ENCODE measurements around the gene DOK1. TPM values are rescaled to one million over a fixed set of nuclear protein-coding genes. Genes with fewer than 3 reads are reported as not detected.
A peak's percentile ranks its signal among the peaks of the same experiment; 100 is the strongest.

The DOK1 gene
- total RNA-seq, 1 donor from 2014 or later: 19.3 TPM

DNA sequence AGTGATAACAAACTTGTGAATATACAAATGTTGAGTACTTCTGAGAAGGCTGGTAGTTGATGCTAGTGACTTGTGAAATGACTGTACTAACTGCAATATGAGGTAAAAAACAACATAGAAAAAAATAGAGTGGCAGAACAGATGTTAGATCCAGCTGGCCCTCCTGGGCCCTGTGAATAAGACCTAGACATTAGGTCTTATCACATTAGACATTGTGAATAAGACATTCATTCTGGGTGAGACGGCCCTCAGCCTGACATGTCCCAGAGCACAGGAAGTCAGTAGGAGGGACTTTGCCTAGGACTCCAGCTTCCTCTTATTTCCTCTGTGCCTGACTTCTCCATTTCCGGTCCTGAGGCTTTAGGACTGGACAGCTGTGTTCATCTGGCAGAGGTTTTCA lies 22.9 kb downstream of the DOK1 start:
- no peaks in the 10 kb centered on the region for H4K20me1 ChIP-seq (ENCODE audit: insufficient read depth, low read length)
- H2AFZ ChIP-seq (ENCODE audit: low read depth, low read length): peak overlapping the region; percentile 53
- Mint-ChIP-seq H3K36me3 (ENCODE audit: low read depth, unreplicated experiment) (peaks cover 1% of the 10 kb centered on the region), H3K9me3 (ENCODE audit: unreplicated experiment) (no peaks in the 10 kb centered on the region), H3K4me3 (ENCODE audit: unreplicated experiment) (no peak overlapping the region), H3K27me3 (ENCODE audit: low read depth, unreplicated experiment) (no peaks in the 10 kb centered on the region), H3K4me1 (ENCODE audit: low read depth, unreplicated experiment) (peaks cover 13% of the 10 kb centered on the region), H3K27ac (ENCODE audit: unreplicated experiment) (no peak overlapping the region)
- H3K27ac ChIP-seq (ENCODE audit: low read depth, low read length): no peak overlapping the region
- H3K4me2 ChIP-seq (ENCODE audit: low read length): no peak overlapping the region
- TF ChIP-seq, protein P1, sequence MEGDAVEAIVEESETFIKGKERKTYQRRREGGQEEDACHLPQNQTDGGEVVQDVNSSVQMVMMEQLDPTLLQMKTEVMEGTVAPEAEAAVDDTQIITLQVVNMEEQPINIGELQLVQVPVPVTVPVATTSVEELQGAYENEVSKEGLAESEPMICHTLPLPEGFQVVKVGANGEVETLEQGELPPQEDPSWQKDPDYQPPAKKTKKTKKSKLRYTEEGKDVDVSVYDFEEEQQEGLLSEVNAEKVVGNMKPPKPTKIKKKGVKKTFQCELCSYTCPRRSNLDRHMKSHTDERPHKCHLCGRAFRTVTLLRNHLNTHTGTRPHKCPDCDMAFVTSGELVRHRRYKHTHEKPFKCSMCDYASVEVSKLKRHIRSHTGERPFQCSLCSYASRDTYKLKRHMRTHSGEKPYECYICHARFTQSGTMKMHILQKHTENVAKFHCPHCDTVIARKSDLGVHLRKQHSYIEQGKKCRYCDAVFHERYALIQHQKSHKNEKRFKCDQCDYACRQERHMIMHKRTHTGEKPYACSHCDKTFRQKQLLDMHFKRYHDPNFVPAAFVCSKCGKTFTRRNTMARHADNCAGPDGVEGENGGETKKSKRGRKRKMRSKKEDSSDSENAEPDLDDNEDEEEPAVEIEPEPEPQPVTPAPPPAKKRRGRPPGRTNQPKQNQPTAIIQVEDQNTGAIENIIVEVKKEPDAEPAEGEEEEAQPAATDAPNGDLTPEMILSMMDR (IDR thresholded peaks at IDR 0.05; ENCODE audit: insufficient read depth, low read depth, low read length): no peak
- TF ChIP-seq EZH2 (IDR thresholded peaks at IDR 0.05; ENCODE audit: insufficient read depth, low read length): no peak
- no peak overlapping the region for H3K9ac ChIP-seq (ENCODE audit: low read length)
- H3K36me3 ChIP-seq (ENCODE audit: insufficient read depth, low read length): no peaks in the 10 kb centered on the region
- H3K27me3 ChIP-seq (ENCODE audit: insufficient read depth, low read length): no peaks in the 10 kb centered on the region
- DNase-seq (ENCODE audit: low read depth): no peak
- H3K9me3 ChIP-seq (ENCODE audit: insufficient read depth, low read depth, low read length): no peaks in the 10 kb centered on the region
- H3K79me2 ChIP-seq (ENCODE audit: insufficient read depth, low read length): no peaks in the 10 kb centered on the region
- peaks cover 19% of the 10 kb centered on the region for H3K4me1 ChIP-seq (ENCODE audit: insufficient read depth, low read length)
- FAIRE-seq: no peak
- H3K4me3 ChIP-seq (ENCODE audit: insufficient read depth, low read depth, low read length): no peak overlapping the region

DNA sequence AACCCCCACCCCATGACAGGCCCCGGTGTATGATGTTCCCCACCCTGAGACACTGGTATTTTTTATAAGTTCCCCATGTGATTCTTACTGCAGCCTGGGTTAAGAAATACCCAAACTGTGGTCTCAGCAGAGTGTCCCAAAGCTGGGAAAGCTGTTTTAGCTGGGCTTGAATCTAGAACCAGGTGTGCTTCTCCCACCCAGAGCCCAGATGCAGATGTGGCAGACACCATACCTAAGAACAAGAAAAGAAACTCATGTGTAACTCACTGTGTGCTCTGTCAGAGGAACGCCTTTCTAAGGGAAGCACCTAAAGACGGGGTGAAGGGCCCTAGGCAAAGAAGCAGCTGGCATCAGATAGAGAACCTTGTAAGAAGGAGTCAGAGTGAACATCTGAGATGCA lies 23.9 kb downstream of the DOK1 start:
- TF ChIP-seq EZH2 (IDR thresholded peaks at IDR 0.05; ENCODE audit: insufficient read depth, low read length): no peak
- TF ChIP-seq, protein P1 (IDR thresholded peaks at IDR 0.05; ENCODE audit: insufficient read depth, low read depth, low read length): no peak
- Histone ChIP-seq H4K20me1 (ENCODE audit: insufficient read depth, low read length) (no peaks in the 10 kb centered on the region), H3K36me3 (ENCODE audit: insufficient read depth, low read length) (no peaks in the 10 kb centered on the region), H3K4me2 (ENCODE audit: low read length) (no peak overlapping the region), H3K27ac (ENCODE audit: low read depth, low read length) (no peak overlapping the region), H3K79me2 (ENCODE audit: insufficient read depth, low read length) (no peaks in the 10 kb centered on the region), H2AFZ (ENCODE audit: low read depth, low read length) (no peak overlapping the region), H3K4me1 (ENCODE audit: insufficient read depth, low read length) (peaks cover 23% of the 10 kb centered on the region), H3K9me3 (ENCODE audit: insufficient read depth, low read depth, low read length) (no peaks in the 10 kb centered on the region), H3K4me3 (ENCODE audit: insufficient read depth, low read depth, low read length) (no peak overlapping the region), H3K9ac (ENCODE audit: low read length) (no peak overlapping the region), H3K27me3 (ENCODE audit: insufficient read depth, low read length) (no peaks in the 10 kb centered on the region)
- no peak overlapping the region for H3K4me3 Mint-ChIP-seq (ENCODE audit: unreplicated experiment)
- no peaks in the 10 kb centered on the region for H3K9me3 Mint-ChIP-seq (ENCODE audit: unreplicated experiment)
- DNase-seq (ENCODE audit: low read depth): no peak
- no peak overlapping the region for H3K27ac Mint-ChIP-seq (ENCODE audit: unreplicated experiment)
- peaks cover 16% of the 10 kb centered on the region for H3K4me1 Mint-ChIP-seq (ENCODE audit: low read depth, unreplicated experiment)
- no peak for FAIRE-seq
- no peaks in the 10 kb centered on the region for H3K27me3 Mint-ChIP-seq (ENCODE audit: low read depth, unreplicated experiment)
- H3K36me3 Mint-ChIP-seq (ENCODE audit: low read depth, unreplicated experiment): peaks cover 1% of the 10 kb centered on the region

DNA sequence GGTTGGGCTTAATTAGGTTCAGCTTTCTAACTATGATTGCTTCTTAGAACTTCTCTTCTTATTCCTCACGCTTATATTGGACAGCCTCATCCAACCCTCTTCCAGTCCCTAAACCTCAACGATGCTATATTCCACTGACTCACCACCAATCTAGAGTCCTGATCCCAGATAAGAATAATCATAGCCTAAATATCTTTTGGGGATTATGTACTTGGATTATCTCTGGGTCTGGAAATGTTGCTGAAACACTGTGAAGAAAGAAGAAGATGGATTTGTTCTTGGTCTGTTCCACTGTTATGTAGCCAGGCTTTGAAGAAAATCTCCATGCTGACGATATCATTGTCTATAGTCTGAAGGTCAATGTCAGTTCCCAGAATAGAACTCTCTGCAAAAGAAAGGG lies 26.9 kb downstream of the DOK1 start:
- Mint-ChIP-seq H3K4me1 (ENCODE audit: low read depth, unreplicated experiment) (peaks cover 25% of the 10 kb centered on the region), H3K9me3 (ENCODE audit: unreplicated experiment) (no peaks in the 10 kb centered on the region), H3K27ac (ENCODE audit: unreplicated experiment) (no peak overlapping the region), H3K4me3 (ENCODE audit: unreplicated experiment) (no peak overlapping the region), H3K36me3 (ENCODE audit: low read depth, unreplicated experiment) (peaks cover 1% of the 10 kb centered on the region), H3K27me3 (ENCODE audit: low read depth, unreplicated experiment) (no peaks in the 10 kb centered on the region)
- H4K20me1 ChIP-seq (ENCODE audit: insufficient read depth, low read length): no peaks in the 10 kb centered on the region
- DNase-seq (ENCODE audit: low read depth) (no peak), FAIRE-seq (no peak)
- no peak overlapping the region for H2AFZ ChIP-seq (ENCODE audit: low read depth, low read length)
- H3K9ac ChIP-seq (ENCODE audit: low read length): no peak overlapping the region
- no peaks in the 10 kb centered on the region for H3K79me2 ChIP-seq (ENCODE audit: insufficient read depth, low read length)
- H3K4me3 ChIP-seq (ENCODE audit: insufficient read depth, low read depth, low read length): no peak overlapping the region
- H3K4me1 ChIP-seq (ENCODE audit: insufficient read depth, low read length): peaks cover 28% of the 10 kb centered on the region
- no peaks in the 10 kb centered on the region for H3K9me3 ChIP-seq (ENCODE audit: insufficient read depth, low read depth, low read length)
- H3K36me3 ChIP-seq (ENCODE audit: insufficient read depth, low read length): no peaks in the 10 kb centered on the region
- no peak overlapping the region for H3K4me2 ChIP-seq (ENCODE audit: low read length)
- no peaks in the 10 kb centered on the region for H3K27me3 ChIP-seq (ENCODE audit: insufficient read depth, low read length)
- no peak for TF ChIP-seq EZH2 (IDR thresholded peaks at IDR 0.05; ENCODE audit: insufficient read depth, low read length)
- TF ChIP-seq, protein P1 (IDR thresholded peaks at IDR 0.05; ENCODE audit: insufficient read depth, low read depth, low read length): no peak
- H3K27ac ChIP-seq (ENCODE audit: low read depth, low read length): no peak overlapping the region
